Measurements from ENCODE around the gene JAK3.

JAK3 gene

GRCh38 chr19:17837972-17838371 lies 9.8 kb downstream of the JAK3 start:
- DNase-seq = no peak

DNA sequence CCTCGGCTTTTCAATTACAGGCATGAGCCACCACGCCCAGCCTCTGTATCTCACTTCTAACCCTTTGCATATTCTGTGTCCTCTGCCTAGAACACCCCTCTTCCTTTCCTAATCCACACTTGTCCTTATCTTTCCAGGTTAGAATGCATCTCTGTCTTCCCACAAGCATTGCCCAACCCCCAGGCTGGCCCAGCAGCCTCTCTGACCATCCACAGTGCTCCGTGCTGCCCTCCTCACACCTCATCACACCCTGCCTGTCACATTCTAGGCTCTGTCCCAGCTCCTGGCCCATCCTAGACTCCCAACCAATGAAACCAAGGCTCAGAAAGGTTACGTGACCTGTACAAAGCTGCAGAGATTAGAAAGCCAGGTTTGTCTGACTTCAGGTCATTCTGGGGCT lies 11.3 kb downstream of the JAK3 start:
- no peak for DNase-seq

GRCh38 chr19:17835182-17836006 lies 12.4 kb downstream of the JAK3 start:
- no peak for DNase-seq

GRCh38 chr19:17834350-17835181 lies 13.2 kb downstream of the JAK3 start:
- DNase-seq = no peak

DNA sequence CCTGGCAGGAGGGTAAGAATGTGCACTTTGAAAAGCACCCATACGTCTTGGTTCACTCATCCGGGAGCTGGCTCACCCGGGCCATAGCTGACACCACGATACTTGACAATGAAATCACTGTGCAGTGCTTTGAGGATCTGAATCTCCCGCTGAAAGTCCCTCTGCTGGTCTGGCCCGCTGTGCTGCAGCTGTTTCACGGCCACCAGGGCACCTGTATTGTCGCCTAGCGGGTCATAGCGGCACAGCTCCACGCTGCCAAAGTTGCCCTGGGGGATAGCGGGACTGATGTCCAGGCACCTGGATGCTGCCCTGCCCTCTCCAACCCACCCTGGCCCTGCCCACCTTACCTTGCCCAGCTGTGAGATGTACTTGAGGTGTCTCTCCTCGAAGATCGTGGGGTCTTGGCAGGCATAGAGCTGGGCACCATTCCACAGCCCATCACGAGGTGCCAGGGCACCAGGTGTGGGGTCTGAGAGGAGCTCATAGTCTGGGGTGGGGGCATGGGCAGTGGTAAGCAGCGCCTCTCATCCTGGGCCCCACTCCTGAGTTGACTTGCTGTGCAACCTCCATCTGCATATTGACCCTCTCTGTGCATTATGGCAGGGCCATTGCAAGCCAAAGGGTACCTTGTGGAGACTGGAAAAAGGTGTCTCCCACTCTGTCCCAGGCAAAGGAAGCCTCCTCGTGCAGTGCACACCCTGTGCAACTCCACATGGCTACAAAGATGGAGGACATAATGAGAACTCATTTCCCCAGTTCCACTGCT lies 15.2 kb downstream of the JAK3 start:
- DNase-seq = no peak

DNA sequence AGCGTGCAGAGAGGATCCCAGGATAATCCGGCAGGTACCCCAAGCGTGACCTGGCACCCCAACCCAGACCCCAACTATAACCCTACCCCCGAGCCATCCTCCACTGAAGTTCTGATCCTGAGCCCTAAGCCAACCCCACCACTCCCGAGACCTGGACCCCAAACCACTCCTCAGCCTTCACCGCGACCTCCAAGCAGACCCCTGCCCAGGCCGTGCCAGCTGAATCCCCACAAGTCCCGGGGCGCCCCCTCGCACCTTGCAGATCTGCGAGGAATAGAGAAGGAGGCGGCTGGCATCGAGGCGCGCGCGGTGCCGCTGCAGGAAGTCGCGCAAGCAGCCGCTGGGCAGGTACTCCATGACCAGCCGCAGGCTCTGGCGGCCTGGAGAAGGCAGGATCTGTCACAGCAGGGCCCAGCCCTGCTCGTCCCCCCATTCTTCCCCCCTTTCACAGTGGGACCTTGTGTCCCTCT lies 16.3 kb downstream of the JAK3 start:
- DNase-seq = peak in 2 of 3 experiments; percentile 23 to 43

- DNase-seq = peak; percentile 73 to 86 (median 74)
These were observed 17.0 kb downstream of the JAK3 start for GRCh38 chr19:17830567-17831418.

DNA sequence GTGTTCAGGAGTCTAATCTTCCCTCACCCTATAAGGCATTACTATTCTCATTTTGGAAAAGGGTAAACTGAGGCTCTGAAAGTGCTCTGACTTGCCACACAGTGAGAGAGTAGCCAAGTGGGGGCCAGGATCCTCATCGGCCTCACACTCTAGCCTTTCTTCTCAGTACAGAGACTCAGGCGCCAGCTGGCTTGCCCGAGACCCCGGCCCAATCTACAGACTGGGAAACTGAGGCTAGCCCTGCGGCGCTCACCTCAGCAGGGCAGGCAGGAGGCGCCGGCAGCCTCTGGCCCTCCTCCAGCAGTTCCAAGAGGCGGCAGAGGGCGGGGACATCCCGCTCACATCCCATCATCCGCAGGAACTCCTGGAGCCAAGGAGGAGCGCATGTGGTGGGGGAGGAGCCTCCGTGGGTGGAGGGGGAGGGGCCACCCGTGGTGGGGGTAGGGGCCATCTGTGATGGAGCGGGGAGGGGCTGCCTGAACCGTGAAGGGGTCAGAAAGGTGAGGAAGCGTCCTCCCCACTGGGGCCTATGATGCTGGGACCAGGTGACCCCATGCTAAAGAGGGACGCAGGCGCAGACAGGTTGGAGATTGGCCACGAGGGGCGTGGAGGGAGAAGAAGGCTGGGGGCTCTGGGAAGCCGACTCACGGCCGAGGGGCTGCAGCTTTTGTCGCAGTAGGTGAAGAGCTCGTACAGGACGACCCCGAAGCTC lies 17.8 kb downstream of the JAK3 start:
- peak; percentile 42 to 74 (median 69) for DNase-seq

DNA sequence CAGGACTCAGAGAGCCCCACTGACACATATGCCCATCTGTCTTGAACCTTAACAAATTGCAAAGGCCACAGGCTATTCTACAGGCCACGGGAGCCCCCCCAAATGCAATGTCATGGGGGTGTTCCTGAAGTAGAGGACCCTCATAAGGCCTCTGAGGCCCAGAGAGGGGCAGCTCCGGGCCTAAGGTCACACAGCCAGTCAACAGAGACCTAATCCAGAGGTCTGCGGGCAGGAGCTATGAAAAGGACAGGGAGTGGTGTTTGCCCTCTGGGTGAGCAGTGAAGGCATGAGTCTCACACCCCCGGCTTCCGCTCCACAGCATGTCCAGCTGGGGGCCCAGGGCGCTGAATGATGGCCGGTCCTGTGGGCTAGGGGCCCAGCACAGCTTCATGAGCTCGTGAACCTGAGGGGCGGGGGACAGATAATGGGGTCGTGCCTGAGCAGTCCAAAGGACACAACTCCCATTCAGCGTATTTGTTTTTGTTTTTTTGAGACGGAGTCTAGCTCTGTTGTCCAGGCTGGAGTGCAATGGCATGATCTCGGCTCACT lies 21.2 kb downstream of the JAK3 start:
- DNase-seq = no peak

DNA sequence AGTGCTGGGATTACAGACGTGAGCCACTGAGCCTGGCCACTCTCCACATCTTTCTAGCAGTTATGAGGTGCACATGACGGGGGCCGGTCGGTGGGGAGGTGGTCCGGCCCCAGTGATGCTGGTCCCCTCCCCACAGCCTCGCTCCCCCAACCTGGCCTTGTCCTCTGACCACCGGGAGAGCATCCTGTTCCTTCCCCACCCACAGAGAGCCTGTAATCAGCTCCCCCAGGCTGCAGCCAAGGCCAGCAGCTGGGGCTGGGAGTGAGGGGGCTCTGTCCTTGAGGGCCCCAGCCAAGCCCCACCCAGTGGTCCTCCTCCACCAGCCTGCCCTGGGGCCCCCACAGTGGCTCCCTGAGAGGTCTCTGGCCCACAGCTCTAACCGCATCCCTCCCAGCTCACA lies 23.4 kb downstream of the JAK3 start:
- DNase-seq = no peak

- no peak for DNase-seq
These were observed 26.6 kb downstream of the JAK3 start, which contains the start of gene INSL3 for GRCh38 chr19:17821190-17821589. Gene INSL3 (minus strand): TSS chr19:17821519. CDS start chr19:17821506, 13 bp downstream.

- DNase-seq = no peak
These were observed 30.0 kb downstream of the JAK3 start for GRCh38 chr19:17817668-17818363.

GRCh38 chr19:17812099-17812498 lies 35.7 kb downstream of the JAK3 start:
- no peak for DNase-seq

DNA sequence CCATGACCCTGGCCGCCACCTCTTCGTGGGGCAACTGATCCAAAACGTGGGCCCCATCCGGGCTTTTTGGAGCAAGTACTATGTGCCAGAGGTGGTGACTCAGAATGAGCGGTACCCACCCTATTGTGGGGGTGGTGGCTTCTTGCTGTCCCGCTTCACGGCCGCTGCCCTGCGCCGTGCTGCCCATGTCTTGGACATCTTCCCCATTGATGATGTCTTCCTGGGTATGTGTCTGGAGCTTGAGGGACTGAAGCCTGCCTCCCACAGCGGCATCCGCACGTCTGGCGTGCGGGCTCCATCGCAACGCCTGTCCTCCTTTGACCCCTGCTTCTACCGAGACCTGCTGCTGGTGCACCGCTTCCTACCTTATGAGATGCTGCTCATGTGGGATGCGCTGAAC lies 36.1 kb downstream of the JAK3 start:
- no peak for DNase-seq

GRCh38 chr19:17811103-17811502 lies 36.7 kb downstream of the JAK3 start:
- no peak for DNase-seq

GRCh38 chr19:17807731-17808316 lies 40.0 kb downstream of the JAK3 start:
- DNase-seq = no peak

- DNase-seq = no peak
These were observed 40.8 kb downstream of the JAK3 start for GRCh38 chr19:17806945-17807344.

- DNase-seq = no peak
These were observed 42.4 kb downstream of the JAK3 start for GRCh38 chr19:17805427-17805826.

DNA sequence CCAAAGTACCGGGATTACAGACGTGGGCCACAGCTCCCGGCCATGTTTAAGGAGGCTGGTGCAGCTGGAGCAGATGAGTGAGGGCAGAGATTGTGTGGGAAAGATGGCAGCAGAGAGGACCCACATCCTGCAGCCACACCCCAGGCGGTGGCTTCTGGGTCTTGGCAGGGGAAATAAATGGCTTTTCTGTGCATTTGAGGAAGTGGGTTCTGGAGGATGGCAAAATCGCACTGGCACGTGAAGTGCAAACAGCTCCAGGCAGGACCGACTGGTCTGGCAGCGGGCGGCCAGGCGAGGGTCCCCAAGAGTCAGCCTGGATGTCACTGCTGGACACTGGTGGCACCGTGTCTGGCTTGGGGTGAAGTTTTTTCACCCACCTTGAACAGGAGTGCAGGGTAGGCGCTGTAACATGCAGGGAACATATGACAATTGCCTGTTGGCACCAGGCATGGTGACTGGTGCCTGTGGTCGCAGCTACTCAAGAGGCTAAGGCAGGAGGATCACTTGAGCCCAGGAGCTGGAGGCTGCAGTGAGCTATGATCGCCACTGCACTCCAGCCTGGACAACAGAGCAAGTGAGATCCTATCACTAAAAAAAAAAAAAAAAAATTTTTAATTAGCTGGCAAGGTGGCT lies 44.4 kb downstream of the JAK3 start:
- DNase-seq = no peak
